Erythroblast (primary cell): ENCODE results near the gene CFAP46.

Source experiments
- GATA1 ChIP-seq: IDR thresholded peaks from 2 replicates; pipeline ENCODE4 v1.6.1; 2011; ENCODE audit warnings: low read depth, mild to moderate bottlenecking, control low read depth, low read length, moderate library complexity
- POLR2A ChIP-seq: IDR thresholded peaks from 2 replicates; pipeline ENCODE4 v1.6.1; 2011; ENCODE audit warnings: mild to moderate bottlenecking, low read length

- no peak for TF ChIP-seq POLR2A
- no peak for TF ChIP-seq GATA1
Measured at GRCh38 chr10:132974886-132975830, 32.8 kb upstream of the CFAP46 start.
